K562 treated with DMSO at 1 percent for 48 hours (cell line): ENCODE measurements around the gene XAGE1B. TPM values are rescaled to one million over a fixed set of nuclear protein-coding genes. Genes with fewer than 3 reads are reported as not detected.

Experiments used
- total RNA-seq: library from RNA; unstranded; fragments of 300-600 nt; gene quantifications from 2 replicates; pipeline ENCODE4 v1.2.3, GENCODE V29; 2022; ENCODE audit warnings: low replicate concordance; ENCODE audit errors: extremely low read depth

XAGE1B gene, protein sequence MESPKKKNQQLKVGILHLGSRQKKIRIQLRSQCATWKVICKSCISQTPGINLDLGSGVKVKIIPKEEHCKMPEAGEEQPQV
- not detected in 2 replicates for total RNA-seq

GRCh38 chrX:52516987-52517325, at the start of gene XAGE1B:
XAGE1B (minus strand) TSS chrX:52517063; CDS start chrX:52515527, 1,536 bp downstream.

GRCh38 chrX:52495545-52496418, 21.1 kb downstream of the XAGE1B start, which contains the start of gene XAGE1A:
XAGE1A (plus strand) TSS chrX:52495808; CDS start chrX:52497362, 1,554 bp downstream.

Other genes starting within 250 kb of the XAGE1B start
- not detected in 2 replicates for gene XAGE2, start 148.0 kb downstream of the XAGE1B start, total RNA-seq
- not detected in 2 replicates for gene XAGE1A, start 21.3 kb downstream of the XAGE1B start, total RNA-seq
- not detected in 2 replicates for gene SSX7, start 137.8 kb upstream of the XAGE1B start, total RNA-seq
- not detected in 2 replicates for gene SSX2, start 190.1 kb upstream of the XAGE1B start, total RNA-seq
- gene SSX2B, start 234.2 kb upstream of the XAGE1B start, total RNA-seq: not detected in 2 replicates